IMR-90 (cell line): Measurements from ENCODE around the gene PTPRK. TPM values are rescaled to one million over a fixed set of nuclear protein-coding genes. Genes with fewer than 3 reads are reported as not detected.

ENCODE experiments used
- ATAC-seq: fragments of 200-7000 bp; cut with Tn5 transposase; 2 replicates; pipeline ENCODE4 v1.9.1; 2020; ENCODE audit warnings: low read depth, mild to moderate bottlenecking, moderate library complexity
- BruUV-seq: library from RNA; stranded (reverse); fragments of 400-500 nt; replicated peaks from 2 replicates; lab custom pipeline; 2021; lab: Mats Ljungman, UMichigan
- CTCF ChIA-PET: fragments of 300-600 bp; formaldehyde crosslinking; extraction: SDS; loops from one replicate; lab custom pipeline; 2021; ENCODE audit warnings: antibody characterized with exemption; lab: Yijun Ruan, JAX
- POLR2A ChIA-PET: fragments of 300-600 bp; sonication (Branson Sonifier 250); formaldehyde crosslinking; loops from one replicate; lab custom pipeline; 2022; ENCODE audit warnings: antibody characterized with exemption; ENCODE audit not compliant: unreplicated experiment; lab: Charles Lee
- DNase-seq: peaks from one replicate; pipeline ENCODE4 v3.0.0; 2013
- H2AFZ ChIP-seq: replicated peaks from 2 replicates; pipeline ENCODE3; 2013; ENCODE audit warnings: low read length, mild to moderate bottlenecking; ENCODE audit not compliant: poor library complexity
- H2AK5ac ChIP-seq: 2 replicates; pipeline ENCODE4 v1.6.1; 2013; ENCODE audit warnings: low read depth, low read length, inconsistent platforms
- H2AK9ac ChIP-seq: replicated peaks from 2 replicates; pipeline ENCODE3; 2013; ENCODE audit warnings: mild to moderate bottlenecking, low read depth, low read length, moderate library complexity; ENCODE audit not compliant: poor library complexity
- H2BK120ac ChIP-seq: 2 replicates; pipeline ENCODE4 v1.6.1; 2013; ENCODE audit warnings: low read depth, low read length, inconsistent platforms
- H2BK15ac ChIP-seq: 3 replicates; pipeline ENCODE4 v1.6.1; 2013; ENCODE audit warnings: low read depth, low read length, inconsistent platforms
- H2BK20ac ChIP-seq: 2 replicates; pipeline ENCODE4 v1.6.1; 2013; ENCODE audit warnings: low read depth, mild to moderate bottlenecking, inconsistent platforms, low read length, moderate library complexity
- H2BK5ac ChIP-seq: 2 replicates; pipeline ENCODE4 v1.6.1; 2013; ENCODE audit warnings: mild to moderate bottlenecking, low read depth, low read length, inconsistent platforms; ENCODE audit not compliant: poor library complexity, severe bottlenecking
- H3K14ac ChIP-seq: replicated peaks from 2 replicates; pipeline ENCODE4 v1.6.1; 2013; ENCODE audit warnings: low read depth, low read length, inconsistent platforms
- H3K18ac ChIP-seq: 2 replicates; pipeline ENCODE4 v1.6.1; 2013; ENCODE audit warnings: low read depth, low read length, control low read depth
- H3K23ac ChIP-seq: 2 replicates; pipeline ENCODE4 v1.6.1; 2013; ENCODE audit warnings: low read depth, low read length, inconsistent platforms
- H3K27ac ChIP-seq: 2 replicates; pipeline ENCODE4 v1.5.1; 2013; ENCODE audit warnings: mild to moderate bottlenecking, control low read depth, low read length; ENCODE audit not compliant: insufficient read depth
- H3K27me3 ChIP-seq: 2 replicates; pipeline ENCODE4 v1.6.1; 2013; ENCODE audit warnings: low read length; ENCODE audit not compliant: control insufficient read depth, insufficient read depth
- H3K36me3 ChIP-seq: 2 replicates; pipeline ENCODE4 v1.6.1; 2013; ENCODE audit warnings: low read length, mixed read lengths; ENCODE audit not compliant: control insufficient read depth, insufficient read depth
- H3K4ac ChIP-seq: 2 replicates; pipeline ENCODE4 v1.6.1; 2013; ENCODE audit warnings: low read depth, low read length, inconsistent platforms
- H3K4me1 ChIP-seq: 2 replicates; pipeline ENCODE4 v1.6.1; 2013; ENCODE audit warnings: low read length, mixed read lengths; ENCODE audit not compliant: control insufficient read depth, insufficient read depth
- H3K4me2 ChIP-seq: 2 replicates; pipeline ENCODE4 v1.6.1; 2013; ENCODE audit warnings: low read depth, mild to moderate bottlenecking, control low read depth, low read length, moderate library complexity
- H3K4me3 ChIP-seq: 2 replicates; pipeline ENCODE4 v1.5.1; 2013; ENCODE audit warnings: low read depth, mild to moderate bottlenecking, control low read depth, low read length, moderate library complexity; ENCODE audit not compliant: insufficient read depth
- H3K56ac ChIP-seq: 2 replicates; pipeline ENCODE4 v1.6.1; 2013; ENCODE audit warnings: low read length, inconsistent platforms; ENCODE audit not compliant: insufficient read depth; ENCODE audit errors: extremely low read depth
- H3K79me1 ChIP-seq, 2 experiments: 2 replicates each; pipeline ENCODE4 v1.6.1; 2013; ENCODE audit warnings: low read length in 2 of 2, inconsistent platforms in 1 of 2, low read depth in 1 of 2
- H3K9ac ChIP-seq: 2 replicates; pipeline ENCODE4 v1.6.1; 2013; ENCODE audit warnings: low read depth, low read length, control low read depth
- H3K9me1 ChIP-seq: 2 replicates; pipeline ENCODE4 v1.6.1; 2013; ENCODE audit warnings: low read length, inconsistent platforms; ENCODE audit not compliant: insufficient read depth
- H3K9me3 ChIP-seq: 2 replicates; pipeline ENCODE4 v1.6.1; 2013; ENCODE audit warnings: low read length; ENCODE audit not compliant: control insufficient read depth, insufficient read depth
- H4K20me1 ChIP-seq: 2 replicates; pipeline ENCODE4 v1.6.1; 2013; ENCODE audit warnings: low read length, inconsistent platforms; ENCODE audit not compliant: insufficient read depth
- H4K5ac ChIP-seq: 2 replicates; pipeline ENCODE4 v1.6.1; 2013; ENCODE audit warnings: mild to moderate bottlenecking, low read depth, low read length, control low read depth
- H4K8ac ChIP-seq, 2 experiments: 2 replicates each; pipeline ENCODE4 v1.6.1; 2013; ENCODE audit warnings: low read depth in 2 of 2, low read length in 2 of 2, control low read depth in 1 of 2, inconsistent platforms in 1 of 2
- H4K91ac ChIP-seq: 2 replicates; pipeline ENCODE4 v1.6.1; 2013; ENCODE audit warnings: low read depth, low read length, inconsistent platforms; ENCODE audit not compliant: insufficient read depth
- CHD1 ChIP-seq: IDR thresholded peaks from 2 replicates; pipeline ENCODE4 v1.6.1; 2012; ENCODE audit warnings: low read depth, low read length, improper control_type of control experiment
- MAZ ChIP-seq: IDR thresholded peaks from 2 replicates; pipeline ENCODE4 v1.6.1; 2012; ENCODE audit warnings: low read depth, mild to moderate bottlenecking, low read length, improper control_type of control experiment, moderate library complexity, borderline replicate concordance
- WGBS, 2 experiments: methylation state at CpG; one replicate each; pipeline versions ENCODE4 v1.1.5 to v1.1.7; 2013; ENCODE audit warnings: missing lambda C conversion rate in 2 of 2; ENCODE audit not compliant: insufficient read length in 1 of 2; ENCODE audit errors: extremely low coverage in 2 of 2; 5-methylcytosine and 5-hydroxymethylcytosine counted together
- dilution Hi-C: fragments of 300-500 bp; cut with HindIII; formaldehyde crosslinking; loops from one replicate; pipeline ENCODE4 v1.14.3; 2018; ENCODE audit warnings: low sequenced_read_pairs; ENCODE audit not compliant: unreplicated experiment
- in situ Hi-C: fragments of 300-500 bp; cut with MboI; formaldehyde crosslinking; loops from 3 replicates; pipeline ENCODE4 v1.14.3; 2019; ENCODE audit warnings: low sequenced_read_pairs, inconsistent platforms, mixed read lengths
- intact Hi-C: fragments of 100-400 bp; cut with micrococcal nuclease; formaldehyde crosslinking; loops from 2 replicates; pipeline ENCODE4 v1.10.0; 2022
- polyA plus RNA-seq, 3 experiments: library from polyadenylated mRNA; depleted of rRNA; stranded (reverse); fragments of >200 nt; gene quantifications; 2 replicates each; pipeline ENCODE4 v1.2.3, GENCODE V29; 2012; ENCODE audit warnings: low replicate concordance in 1 of 3
- total RNA-seq: library from RNA; depleted of rRNA; stranded (reverse); fragments of >200 nt; gene quantifications from 2 replicates; pipeline ENCODE4 v1.2.3, GENCODE V29; 2012
- TF ChIP-seq, protein P1 (sequence below): fragments of 150-350 bp; IDR thresholded peaks from 2 replicates; pipeline ENCODE4 v1.6.1; 2016; ENCODE audit warnings: low read depth, mild to moderate bottlenecking, low read length, moderate library complexity, borderline replicate concordance

The PTPRK gene
- total and polyA plus RNA-seq, 2 of the 4 experiments (the other 2 are of a cell fraction) = 18.0 to 80.8 TPM

DNA sequence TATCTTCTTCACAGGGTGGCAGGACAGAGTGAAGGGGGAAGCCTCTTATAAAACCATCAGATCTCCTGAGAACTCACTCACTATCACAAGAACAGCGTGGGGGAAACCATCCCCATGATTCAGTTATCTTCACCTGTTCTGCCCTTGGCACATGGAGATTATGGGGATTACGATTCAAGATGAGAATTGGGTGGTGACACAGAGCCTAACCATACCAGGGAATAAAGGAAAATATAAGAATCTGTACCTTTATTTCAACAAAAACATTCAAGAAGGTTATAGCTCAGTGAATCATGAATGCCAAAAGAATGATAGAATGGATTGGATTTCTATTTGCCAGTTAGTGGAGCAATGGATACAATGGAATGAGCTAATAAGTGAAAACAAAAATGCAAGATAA lies 214.4 kb downstream of the PTPRK start:
- Histone ChIP-seq H2AFZ (no peak overlapping the region), H3K56ac (no peak overlapping the region), H4K20me1 (peaks cover 21% of the 10 kb centered on the region; the same call in 1 of the 2 replicates), H3K4ac (no peak overlapping the region), H3K23ac (no peak overlapping the region), H2AK5ac (no peak overlapping the region), H3K36me3 (no peaks in the 10 kb centered on the region), H2BK120ac (no peak overlapping the region), H3K27ac (no peak overlapping the region), H2BK20ac (no peak overlapping the region; the same call in 1 of the 2 replicates), H3K18ac (no peak overlapping the region; the same call in 1 of the 2 replicates), H3K9me3 (no peaks in the 10 kb centered on the region), H4K8ac (no peak overlapping the region), H2BK15ac (no peak overlapping the region), H3K4me3 (no peak overlapping the region), H3K79me1 (peaks cover 12 to 50% of the 10 kb centered on the region in 2 experiments; a peak in 3 of 4 replicates), H3K9me1 (0 out of 2 replicates have a peak, but pooled peaks cover 2% of the 10 kb centered on the region), H2AK9ac (no peak overlapping the region), H2BK5ac (no peak overlapping the region), H4K5ac (no peak overlapping the region), H3K14ac (no peak overlapping the region), H3K4me1 (peaks cover 2% of the 10 kb centered on the region), H3K4me2 (no peak overlapping the region), H3K27me3 (no peaks in the 10 kb centered on the region), H3K9ac (no peak overlapping the region), H4K91ac (no peak overlapping the region)
- no TSS peak for BruUV-seq
- dilution Hi-C loops = no loop called here
- ATAC-seq (peak; percentile 29; the same call in 1 of the 2 replicates), DNase-seq (peak; percentile 45)
- TF ChIP-seq CHD1 = no peak
- TF ChIP-seq, protein P1, sequence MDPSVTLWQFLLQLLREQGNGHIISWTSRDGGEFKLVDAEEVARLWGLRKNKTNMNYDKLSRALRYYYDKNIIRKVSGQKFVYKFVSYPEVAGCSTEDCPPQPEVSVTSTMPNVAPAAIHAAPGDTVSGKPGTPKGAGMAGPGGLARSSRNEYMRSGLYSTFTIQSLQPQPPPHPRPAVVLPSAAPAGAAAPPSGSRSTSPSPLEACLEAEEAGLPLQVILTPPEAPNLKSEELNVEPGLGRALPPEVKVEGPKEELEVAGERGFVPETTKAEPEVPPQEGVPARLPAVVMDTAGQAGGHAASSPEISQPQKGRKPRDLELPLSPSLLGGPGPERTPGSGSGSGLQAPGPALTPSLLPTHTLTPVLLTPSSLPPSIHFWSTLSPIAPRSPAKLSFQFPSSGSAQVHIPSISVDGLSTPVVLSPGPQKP = no peak
- no peak for TF ChIP-seq MAZ
- intact Hi-C loops = no loop called here
- in situ Hi-C loops = no loop called here
- WGBS, 2 experiments = no CpG with 5 or more reads among the region's 2 CpGs
- ChIA-PET CTCF (interaction anchor here (0.6 kb wide), 1 partner anchor 141 kb away, joined by 3 read pairs; no protein-coding TSS in a partner anchor), POLR2A (no interaction called here)
